ENCODE results near the gene PLA2G4B.
A peak's percentile ranks its signal among the peaks of the same experiment; 100 is the strongest.

The PLA2G4B gene

GRCh38 chr15:41809121-41809520 is 29.5 kb upstream of the PLA2G4B start:
- DNase-seq: no peak

GRCh38 chr15:41809526-41810220 is 29.0 kb upstream of the PLA2G4B start:
- peak in 1 of 2 experiments; percentile 29 for DNase-seq

- DNase-seq: no peak
Measured at GRCh38 chr15:41810651-41811431, 27.8 kb upstream of the PLA2G4B start.

- peak in 1 of 2 experiments; percentile 52 for DNase-seq
Measured at GRCh38 chr15:41811432-41812195, 27.0 kb upstream of the PLA2G4B start.

GRCh38 chr15:41812820-41813375 is 25.7 kb upstream of the PLA2G4B start:
- DNase-seq: no peak

- no peak for DNase-seq
Measured at GRCh38 chr15:41813426-41813825, 25.2 kb upstream of the PLA2G4B start.

GRCh38 chr15:41814534-41814933 is 24.1 kb upstream of the PLA2G4B start:
- no peak for DNase-seq

GRCh38 chr15:41816788-41817187 is 21.9 kb upstream of the PLA2G4B start:
- DNase-seq: no peak

GRCh38 chr15:41817327-41817726 is 21.3 kb upstream of the PLA2G4B start:
- DNase-seq: no peak

- DNase-seq: no peak
Measured at GRCh38 chr15:41817781-41818180, 20.9 kb upstream of the PLA2G4B start.

- no peak for DNase-seq
Measured at GRCh38 chr15:41819455-41820050, 19.1 kb upstream of the PLA2G4B start.

- DNase-seq: no peak
Measured at GRCh38 chr15:41820791-41821423, 17.7 kb upstream of the PLA2G4B start.

- no peak for DNase-seq
Measured at GRCh38 chr15:41821831-41822230, 16.8 kb upstream of the PLA2G4B start.

- DNase-seq: no peak
Measured at GRCh38 chr15:41822471-41822870, 16.2 kb upstream of the PLA2G4B start.

GRCh38 chr15:41822957-41823356 is 15.7 kb upstream of the PLA2G4B start:
- DNase-seq: no peak

- no peak for DNase-seq
Measured at GRCh38 chr15:41823502-41823901, 15.1 kb upstream of the PLA2G4B start.

- DNase-seq: no peak
Measured at GRCh38 chr15:41824062-41824745, 14.4 kb upstream of the PLA2G4B start.

GRCh38 chr15:41825145-41825544 is 13.5 kb upstream of the PLA2G4B start:
- DNase-seq: no peak

- DNase-seq: no peak
Measured at GRCh38 chr15:41825572-41826535, 12.8 kb upstream of the PLA2G4B start.

GRCh38 chr15:41827290-41827879 is 11.3 kb upstream of the PLA2G4B start:
- DNase-seq: no peak
